Inflammatory macrophage treated with lipopolysaccharide for 1 hour (primary cell): ENCODE measurements around the gene PPP1R12B.
"Not testable (repeated sequence)": the region's sequence is repeated elsewhere in the genome, so short reads cannot be mapped to it uniquely, and the experiment has no call there.

Experiments
- DNase-seq, 2 donors: peaks; one replicate each; pipeline ENCODE4 v3.0.0-alpha.2; 2020 to 2022

The PPP1R12B gene

GRCh38 chr1:202349206-202349928, 868 bp downstream of the PPP1R12B start:
- peak; percentile 51 to 67 for DNase-seq

- no peak for DNase-seq
These were observed 3.2 kb downstream of the PPP1R12B start for GRCh38 chr1:202351725-202352124.

GRCh38 chr1:202352583-202353197, 4.2 kb downstream of the PPP1R12B start:
- not testable (repeated sequence) for DNase-seq

GRCh38 chr1:202355944-202356553, 7.5 kb downstream of the PPP1R12B start:
- no peak for DNase-seq

- no peak for DNase-seq
These were observed 9.0 kb downstream of the PPP1R12B start for GRCh38 chr1:202357506-202357905.

- no peak for DNase-seq
These were observed 12.7 kb downstream of the PPP1R12B start for GRCh38 chr1:202361224-202361623.

GRCh38 chr1:202361701-202362100, 13.2 kb downstream of the PPP1R12B start:
- no peak for DNase-seq

GRCh38 chr1:202362212-202362611, 13.7 kb downstream of the PPP1R12B start:
- no peak for DNase-seq

- no peak for DNase-seq
These were observed 16.8 kb downstream of the PPP1R12B start for GRCh38 chr1:202365092-202365815.

GRCh38 chr1:202367271-202367670, 18.8 kb downstream of the PPP1R12B start:
- DNase-seq, result no peak

GRCh38 chr1:202370906-202371305, 22.4 kb downstream of the PPP1R12B start:
- DNase-seq, result not testable (repeated sequence)

GRCh38 chr1:202374099-202374498, 25.6 kb downstream of the PPP1R12B start:
- no peak for DNase-seq

GRCh38 chr1:202375175-202375574, 26.7 kb downstream of the PPP1R12B start:
- DNase-seq, result not testable (repeated sequence)

GRCh38 chr1:202376247-202376646, 27.7 kb downstream of the PPP1R12B start:
- peak; percentile 17 to 28 for DNase-seq

- DNase-seq, result not testable (repeated sequence)
These were observed 31.5 kb downstream of the PPP1R12B start for GRCh38 chr1:202379884-202380529.

- not testable (repeated sequence) for DNase-seq
These were observed 32.0 kb downstream of the PPP1R12B start for GRCh38 chr1:202380535-202380934.

- DNase-seq, result not testable (repeated sequence)
These were observed 33.4 kb downstream of the PPP1R12B start for GRCh38 chr1:202381867-202382266.

GRCh38 chr1:202395831-202396230, 47.3 kb downstream of the PPP1R12B start:
- peak; percentile 11 to 27 for DNase-seq

GRCh38 chr1:202397256-202397655, 48.8 kb downstream of the PPP1R12B start:
- DNase-seq, result no peak

GRCh38 chr1:202398439-202398838, 49.9 kb downstream of the PPP1R12B start:
- DNase-seq, result not testable (repeated sequence)

GRCh38 chr1:202401771-202402170, 53.3 kb downstream of the PPP1R12B start:
- not testable (repeated sequence) for DNase-seq

- DNase-seq, result not testable (repeated sequence)
These were observed 54.9 kb downstream of the PPP1R12B start for GRCh38 chr1:202403381-202403780.

- no peak for DNase-seq
These were observed 57.4 kb downstream of the PPP1R12B start for GRCh38 chr1:202405928-202406327.
